ENCODE results near the gene WDR70.
"Not testable (repeated sequence)": the region's sequence is repeated elsewhere in the genome, so short reads cannot be mapped to it uniquely, and the experiment has no call there.

WDR70 gene

DNA sequence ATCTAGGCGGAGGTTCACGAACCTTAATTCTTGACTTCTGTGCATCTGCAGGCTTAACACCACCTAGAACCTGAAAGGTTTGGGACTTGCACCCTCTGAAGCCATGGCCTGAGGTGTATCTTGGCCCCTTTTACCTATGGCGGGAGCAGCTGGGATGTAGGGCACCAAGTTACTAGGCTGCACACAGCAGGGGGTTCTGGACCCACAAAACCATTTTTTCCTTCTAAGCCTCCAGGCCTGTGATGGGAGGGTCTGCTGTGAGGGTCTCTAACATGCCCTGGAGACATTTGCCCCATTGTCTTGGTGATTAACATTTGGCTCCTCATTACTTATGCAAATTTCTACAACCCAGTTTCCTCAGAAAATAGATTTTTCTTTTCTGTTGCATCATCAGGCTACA lies 102.3 kb downstream of the WDR70 start:
- H3K36me3 ChIP-seq (ENCODE audit: control insufficient read depth in 2 of 2, insufficient read depth in 2 of 2, low read length in 2 of 2), result peaks cover 7 to 11% of the 10 kb centered on the region in 2 donors
- not testable (repeated sequence) for H3K4me3 ChIP-seq (ENCODE audit: low read length in 2 of 2); H3K9ac ChIP-seq (ENCODE audit: low read depth in 1 of 2, low read length in 2 of 2); H3K27ac ChIP-seq (ENCODE audit: low read depth in 2 of 2, low read length in 2 of 2); H3K27me3 ChIP-seq (ENCODE audit: control insufficient read depth in 2 of 2, insufficient read depth in 2 of 2, low read length in 2 of 2); H3K4me1 ChIP-seq (ENCODE audit: control insufficient read depth in 2 of 2, insufficient read depth in 2 of 2, low read length in 2 of 2); H3K9me3 ChIP-seq (ENCODE audit: control insufficient read depth in 2 of 2, low read length in 2 of 2)

GRCh38 chr5:37490120-37490810 lies 111.1 kb downstream of the WDR70 start:
- peaks cover 0 to 5% of the 10 kb centered on the region in 2 donors for H3K4me1 ChIP-seq (ENCODE audit: control insufficient read depth in 2 of 2, insufficient read depth in 2 of 2, low read length in 2 of 2)
- no peaks in the 10 kb centered on the region for H3K27me3 ChIP-seq (ENCODE audit: control insufficient read depth in 2 of 2, insufficient read depth in 2 of 2, low read length in 2 of 2)
- no peaks in the 10 kb centered on the region for H3K9me3 ChIP-seq (ENCODE audit: control insufficient read depth in 2 of 2, low read length in 2 of 2)
- no peak overlapping the region for H3K9ac ChIP-seq (ENCODE audit: low read depth in 1 of 2, low read length in 2 of 2)
- H3K4me3 ChIP-seq (ENCODE audit: low read length in 2 of 2), result no peak overlapping the region
- H3K27ac ChIP-seq (ENCODE audit: low read depth in 2 of 2, low read length in 2 of 2), result no peak overlapping the region
- no peaks in the 10 kb centered on the region for H3K36me3 ChIP-seq (ENCODE audit: control insufficient read depth in 2 of 2, insufficient read depth in 2 of 2, low read length in 2 of 2)

GRCh38 chr5:37490931-37491330 lies 111.8 kb downstream of the WDR70 start:
- H3K36me3 ChIP-seq (ENCODE audit: control insufficient read depth in 2 of 2, insufficient read depth in 2 of 2, low read length in 2 of 2), result no peaks in the 10 kb centered on the region
- H3K4me1 ChIP-seq (ENCODE audit: control insufficient read depth in 2 of 2, insufficient read depth in 2 of 2, low read length in 2 of 2), result peaks cover 0 to 7% of the 10 kb centered on the region in 2 donors
- no peak overlapping the region for H3K9ac ChIP-seq (ENCODE audit: low read depth in 1 of 2, low read length in 2 of 2)

GRCh38 chr5:37492778-37493555 lies 113.8 kb downstream of the WDR70 start:
- no peaks in the 10 kb centered on the region for H3K36me3 ChIP-seq (ENCODE audit: control insufficient read depth in 2 of 2, insufficient read depth in 2 of 2, low read length in 2 of 2)
- no peak overlapping the region for H3K27ac ChIP-seq (ENCODE audit: low read depth in 2 of 2, low read length in 2 of 2)
- no peak overlapping the region for H3K9ac ChIP-seq (ENCODE audit: low read depth in 1 of 2, low read length in 2 of 2)
- H3K27me3 ChIP-seq (ENCODE audit: control insufficient read depth in 2 of 2, insufficient read depth in 2 of 2, low read length in 2 of 2), result no peaks in the 10 kb centered on the region
- peaks cover 0 to 7% of the 10 kb centered on the region in 2 donors for H3K4me1 ChIP-seq (ENCODE audit: control insufficient read depth in 2 of 2, insufficient read depth in 2 of 2, low read length in 2 of 2)
- H3K4me3 ChIP-seq (ENCODE audit: low read length in 2 of 2), result no peak overlapping the region
- no peaks in the 10 kb centered on the region for H3K9me3 ChIP-seq (ENCODE audit: control insufficient read depth in 2 of 2, low read length in 2 of 2)

More at GRCh38 chr5:37490931-37491330, 111.8 kb downstream of the WDR70 start:
- Histone ChIP-seq H3K9me3 (ENCODE audit: control insufficient read depth in 2 of 2, low read length in 2 of 2) (no peaks in the 10 kb centered on the region), H3K4me3 (ENCODE audit: low read length in 2 of 2) (no peak overlapping the region), H3K27ac (ENCODE audit: low read depth in 2 of 2, low read length in 2 of 2) (no peak overlapping the region), H3K27me3 (ENCODE audit: control insufficient read depth in 2 of 2, insufficient read depth in 2 of 2, low read length in 2 of 2) (no peaks in the 10 kb centered on the region)

- H3K9ac ChIP-seq (ENCODE audit: low read depth in 1 of 2, low read length in 2 of 2), result no peak overlapping the region
- H3K27ac ChIP-seq (ENCODE audit: low read depth in 2 of 2, low read length in 2 of 2), result no peak overlapping the region
- H3K36me3 ChIP-seq (ENCODE audit: control insufficient read depth in 2 of 2, insufficient read depth in 2 of 2, low read length in 2 of 2), result peaks cover 0 to 4% of the 10 kb centered on the region in 2 donors
- peaks cover 0 to 7% of the 10 kb centered on the region in 2 donors for H3K4me1 ChIP-seq (ENCODE audit: control insufficient read depth in 2 of 2, insufficient read depth in 2 of 2, low read length in 2 of 2)
- no peaks in the 10 kb centered on the region for H3K9me3 ChIP-seq (ENCODE audit: control insufficient read depth in 2 of 2, low read length in 2 of 2)
- no peaks in the 10 kb centered on the region for H3K27me3 ChIP-seq (ENCODE audit: control insufficient read depth in 2 of 2, insufficient read depth in 2 of 2, low read length in 2 of 2)
- no peak overlapping the region for H3K4me3 ChIP-seq (ENCODE audit: low read length in 2 of 2)
These were observed 115.6 kb downstream of the WDR70 start for GRCh38 chr5:37494756-37495155.

DNA sequence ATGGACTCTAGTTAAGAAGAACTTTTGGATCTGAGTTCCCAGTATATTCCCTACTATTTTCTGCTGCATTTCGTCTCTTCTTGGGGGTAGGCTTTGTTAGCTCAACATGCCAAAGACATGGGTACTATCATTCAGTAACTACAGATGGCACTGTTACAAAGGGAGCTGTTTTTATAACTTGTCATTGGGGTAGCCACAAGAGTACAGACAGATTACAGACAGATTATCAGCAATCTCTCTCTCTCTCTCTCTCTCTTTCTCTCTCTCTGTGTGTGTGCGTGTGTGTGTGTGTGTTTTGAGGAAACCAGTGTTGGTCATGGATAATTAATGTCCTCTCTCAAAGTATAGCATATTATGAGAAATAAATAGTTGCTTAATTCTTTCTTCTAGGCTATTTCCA lies 116.1 kb downstream of the WDR70 start:
- Histone ChIP-seq H3K27ac (ENCODE audit: low read depth in 2 of 2, low read length in 2 of 2) (no peak overlapping the region), H3K27me3 (ENCODE audit: control insufficient read depth in 2 of 2, insufficient read depth in 2 of 2, low read length in 2 of 2) (no peaks in the 10 kb centered on the region), H3K4me3 (ENCODE audit: low read length in 2 of 2) (no peak overlapping the region), H3K4me1 (ENCODE audit: control insufficient read depth in 2 of 2, insufficient read depth in 2 of 2, low read length in 2 of 2) (peaks cover 0 to 7% of the 10 kb centered on the region in 2 donors), H3K36me3 (ENCODE audit: control insufficient read depth in 2 of 2, insufficient read depth in 2 of 2, low read length in 2 of 2) (peaks cover 0 to 4% of the 10 kb centered on the region in 2 donors), H3K9me3 (ENCODE audit: control insufficient read depth in 2 of 2, low read length in 2 of 2) (no peaks in the 10 kb centered on the region), H3K9ac (ENCODE audit: low read depth in 1 of 2, low read length in 2 of 2) (no peak overlapping the region)

- H3K36me3 ChIP-seq (ENCODE audit: control insufficient read depth in 2 of 2, insufficient read depth in 2 of 2, low read length in 2 of 2), result peaks cover 0 to 4% of the 10 kb centered on the region in 2 donors
- peaks cover 0 to 7% of the 10 kb centered on the region in 2 donors for H3K4me1 ChIP-seq (ENCODE audit: control insufficient read depth in 2 of 2, insufficient read depth in 2 of 2, low read length in 2 of 2)
- H3K4me3 ChIP-seq (ENCODE audit: low read length in 2 of 2), result no peak overlapping the region
- H3K9me3 ChIP-seq (ENCODE audit: control insufficient read depth in 2 of 2, low read length in 2 of 2), result no peaks in the 10 kb centered on the region
- no peak overlapping the region for H3K9ac ChIP-seq (ENCODE audit: low read depth in 1 of 2, low read length in 2 of 2)
- H3K27ac ChIP-seq (ENCODE audit: low read depth in 2 of 2, low read length in 2 of 2), result no peak overlapping the region
- H3K27me3 ChIP-seq (ENCODE audit: control insufficient read depth in 2 of 2, insufficient read depth in 2 of 2, low read length in 2 of 2), result no peaks in the 10 kb centered on the region
These were observed 116.7 kb downstream of the WDR70 start for GRCh38 chr5:37495668-37496347.

DNA sequence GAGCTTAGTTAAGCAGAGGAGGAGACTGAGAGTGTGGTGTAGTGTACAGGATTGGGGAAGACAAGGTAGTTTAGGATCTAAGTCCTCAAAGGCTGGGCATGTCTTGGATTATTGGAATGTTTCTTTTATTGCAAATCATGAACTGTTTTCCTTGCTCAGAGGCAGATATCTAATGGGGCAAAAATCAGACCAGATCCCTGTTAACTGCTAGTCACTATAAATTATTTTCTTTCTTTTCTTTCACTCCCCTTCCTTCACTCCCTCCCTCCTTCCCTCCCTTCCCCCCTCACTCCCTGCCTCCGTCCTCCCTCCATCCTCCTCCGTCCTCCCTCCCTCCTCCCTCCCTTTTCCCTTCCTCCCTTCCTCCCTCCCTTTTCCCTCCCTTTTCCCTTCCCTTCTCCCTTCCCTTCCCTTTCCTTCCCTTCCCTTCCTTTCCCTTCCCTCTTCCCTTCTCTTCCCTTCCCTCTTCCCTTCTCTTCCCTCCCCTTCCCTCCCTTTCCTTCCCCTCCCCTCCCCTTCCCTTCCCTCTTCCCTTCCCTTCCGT lies 117.9 kb downstream of the WDR70 start:
- Histone ChIP-seq H3K27ac (ENCODE audit: low read depth in 2 of 2, low read length in 2 of 2) (no peak overlapping the region), H3K4me1 (ENCODE audit: control insufficient read depth in 2 of 2, insufficient read depth in 2 of 2, low read length in 2 of 2) (peaks cover 0 to 7% of the 10 kb centered on the region in 2 donors), H3K9me3 (ENCODE audit: control insufficient read depth in 2 of 2, low read length in 2 of 2) (no peaks in the 10 kb centered on the region), H3K27me3 (ENCODE audit: control insufficient read depth in 2 of 2, insufficient read depth in 2 of 2, low read length in 2 of 2) (no peaks in the 10 kb centered on the region), H3K36me3 (ENCODE audit: control insufficient read depth in 2 of 2, insufficient read depth in 2 of 2, low read length in 2 of 2) (peaks cover 0 to 4% of the 10 kb centered on the region in 2 donors), H3K9ac (ENCODE audit: low read depth in 1 of 2, low read length in 2 of 2) (no peak overlapping the region), H3K4me3 (ENCODE audit: low read length in 2 of 2) (no peak overlapping the region)

GRCh38 chr5:37501152-37501551 lies 122.0 kb downstream of the WDR70 start:
- no peak overlapping the region for H3K4me3 ChIP-seq (ENCODE audit: low read length in 2 of 2)

DNA sequence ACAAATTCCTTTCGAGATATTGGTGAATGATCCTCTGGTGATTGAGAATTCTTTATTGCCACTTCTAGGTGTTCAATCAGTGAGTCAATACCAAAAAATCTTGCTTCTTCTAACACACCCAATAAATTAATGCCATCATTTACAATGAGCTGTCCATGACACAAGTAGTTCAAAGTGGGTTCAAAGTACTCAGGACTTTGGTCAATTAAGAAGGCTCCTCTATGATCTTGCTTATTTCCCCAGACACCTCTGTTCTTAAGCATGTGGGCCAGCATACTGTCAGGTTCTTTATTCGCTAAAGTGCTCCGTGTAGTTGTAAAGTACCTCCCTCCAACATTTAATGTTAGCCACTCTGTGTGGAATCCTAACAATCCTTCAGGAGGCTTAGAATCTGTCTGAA lies 127.1 kb downstream of the WDR70 start:
- H3K36me3 ChIP-seq (ENCODE audit: control insufficient read depth in 2 of 2, insufficient read depth in 2 of 2, low read length in 2 of 2), result peaks cover 0 to 3% of the 10 kb centered on the region in 2 donors
- no peak overlapping the region for H3K27ac ChIP-seq (ENCODE audit: low read depth in 2 of 2, low read length in 2 of 2)
- no peaks in the 10 kb centered on the region for H3K4me1 ChIP-seq (ENCODE audit: control insufficient read depth in 2 of 2, insufficient read depth in 2 of 2, low read length in 2 of 2)
- H3K27me3 ChIP-seq (ENCODE audit: control insufficient read depth in 2 of 2, insufficient read depth in 2 of 2, low read length in 2 of 2), result no peaks in the 10 kb centered on the region
- no peaks in the 10 kb centered on the region for H3K9me3 ChIP-seq (ENCODE audit: control insufficient read depth in 2 of 2, low read length in 2 of 2)
- H3K4me3 ChIP-seq (ENCODE audit: low read length in 2 of 2), result no peak overlapping the region
- H3K9ac ChIP-seq (ENCODE audit: low read depth in 1 of 2, low read length in 2 of 2), result no peak overlapping the region

More at GRCh38 chr5:37501152-37501551, 122.0 kb downstream of the WDR70 start:
- no peaks in the 10 kb centered on the region for H3K4me1 ChIP-seq (ENCODE audit: control insufficient read depth in 2 of 2, insufficient read depth in 2 of 2, low read length in 2 of 2)
- no peak overlapping the region for H3K9ac ChIP-seq (ENCODE audit: low read depth in 1 of 2, low read length in 2 of 2)
- peaks cover 0 to 4% of the 10 kb centered on the region in 2 donors for H3K36me3 ChIP-seq (ENCODE audit: control insufficient read depth in 2 of 2, insufficient read depth in 2 of 2, low read length in 2 of 2)
- no peak overlapping the region for H3K27ac ChIP-seq (ENCODE audit: low read depth in 2 of 2, low read length in 2 of 2)
- no peaks in the 10 kb centered on the region for H3K27me3 ChIP-seq (ENCODE audit: control insufficient read depth in 2 of 2, insufficient read depth in 2 of 2, low read length in 2 of 2)
- H3K9me3 ChIP-seq (ENCODE audit: control insufficient read depth in 2 of 2, low read length in 2 of 2), result no peaks in the 10 kb centered on the region

All from mucosa of rectum (tissue), 2 donors.